Measurements from ENCODE around the gene TUBB2B.

TUBB2B gene

GRCh38 chr6:3227363-3228045, at the start of gene TUBB2B:
Gene TUBB2B (minus strand): TSS chr6:3227653. CDS start chr6:3227543, 110 bp downstream.
- H2AFZ ChIP-seq (ENCODE audit: low read depth, low read length): no peak within 1 kb of the TSS
- H3K4me3 ChIP-seq (ENCODE audit: low read length): no peak within 1 kb of the TSS
- H3K36me3 ChIP-seq (replicated peaks; ENCODE audit: low read depth, low read length): no peaks in the 10 kb centered on the region
- no peak within 1 kb of the TSS for H3K4me2 ChIP-seq (ENCODE audit: low read length)
- TF ChIP-seq EZH2phosphoT487 (IDR thresholded peaks at IDR 0.05; ENCODE audit: low read depth): no peak
- no peak for TF ChIP-seq CTCF (IDR thresholded peaks at IDR 0.05; ENCODE audit: low read depth, low read length)
- no peaks in the 10 kb centered on the region for H3K4me1 ChIP-seq (ENCODE audit: low read length)
- 0 out of 2 replicates have a peak, but pooled peaks cover 3% of the 10 kb centered on the region for H3K27me3 ChIP-seq (ENCODE audit: low read depth, low read length)
- H3K79me2 ChIP-seq (ENCODE audit: low read length): no peaks in the 10 kb centered on the region
- no peaks in the 10 kb centered on the region for H3K9me3 ChIP-seq (ENCODE audit: insufficient read depth, low read length)
- H3K27ac ChIP-seq (ENCODE audit: low read length): no peak within 1 kb of the TSS
- H3K9ac ChIP-seq (ENCODE audit: low read length): no peak within 1 kb of the TSS
- no peaks in the 10 kb centered on the region for H4K20me1 ChIP-seq (ENCODE audit: insufficient read depth, low read length)

- Histone ChIP-seq H3K79me2 (ENCODE audit: low read length) (no peaks in the 10 kb centered on the region), H3K9me3 (ENCODE audit: insufficient read depth, low read length) (no peaks in the 10 kb centered on the region), H3K4me3 (ENCODE audit: low read length) (no peak overlapping the region), H4K20me1 (ENCODE audit: insufficient read depth, low read length) (no peaks in the 10 kb centered on the region), H3K36me3 (replicated peaks; ENCODE audit: low read depth, low read length) (peaks cover 6% of the 10 kb centered on the region), H3K27ac (ENCODE audit: low read length) (no peak overlapping the region), H3K4me2 (ENCODE audit: low read length) (no peak overlapping the region), H3K9ac (ENCODE audit: low read length) (no peak overlapping the region), H3K4me1 (ENCODE audit: low read length) (no peaks in the 10 kb centered on the region), H2AFZ (ENCODE audit: low read depth, low read length) (no peak overlapping the region), H3K27me3 (ENCODE audit: low read depth, low read length) (no peaks in the 10 kb centered on the region)
- TF ChIP-seq CTCF (IDR thresholded peaks at IDR 0.05; ENCODE audit: low read depth, low read length) (no peak), EZH2phosphoT487 (IDR thresholded peaks at IDR 0.05; ENCODE audit: low read depth) (no peak)
Measured at GRCh38 chr6:3277251-3277650, 49.8 kb upstream of the TUBB2B start.

- Histone ChIP-seq H3K9me3 (ENCODE audit: insufficient read depth, low read length) (no peaks in the 10 kb centered on the region), H3K27ac (ENCODE audit: low read length) (no peak overlapping the region), H4K20me1 (ENCODE audit: insufficient read depth, low read length) (no peaks in the 10 kb centered on the region), H3K4me3 (ENCODE audit: low read length) (no peak overlapping the region), H3K4me2 (ENCODE audit: low read length) (no peak overlapping the region), H3K4me1 (ENCODE audit: low read length) (no peaks in the 10 kb centered on the region), H3K79me2 (ENCODE audit: low read length) (no peaks in the 10 kb centered on the region), H2AFZ (ENCODE audit: low read depth, low read length) (no peak overlapping the region), H3K27me3 (ENCODE audit: low read depth, low read length) (no peaks in the 10 kb centered on the region), H3K9ac (ENCODE audit: low read length) (no peak overlapping the region), H3K36me3 (replicated peaks; ENCODE audit: low read depth, low read length) (peaks cover 9% of the 10 kb centered on the region)
- TF ChIP-seq CTCF (IDR thresholded peaks at IDR 0.05; ENCODE audit: low read depth, low read length) (no peak), EZH2phosphoT487 (IDR thresholded peaks at IDR 0.05; ENCODE audit: low read depth) (no peak)
Measured at GRCh38 chr6:3276174-3277167, 49.0 kb upstream of the TUBB2B start.
